ENCODE results near the gene RAD51B. TPM values are rescaled to one million over a fixed set of nuclear protein-coding genes. Genes with fewer than 3 reads are reported as not detected.

Gene RAD51B
- total and polyA plus RNA-seq, 9 of the 15 experiments (the other 6 are each of a cell fraction or from before 2014, with no cell fraction given) = 8.5 to 17.3 (median 11.3) TPM

GRCh38 chr14:68178282-68178681 lies 358.7 kb downstream of the RAD51B start:
- no TSS peak for BruUV-seq (replicated peaks)
- Histone ChIP-seq H3K27ac (ENCODE audit: extremely low read depth, low read depth, low read length) (no peak overlapping the region), H2AFZ (ENCODE audit: low read depth, low read length) (no peak overlapping the region), H3K9me3 (replicated peaks; ENCODE audit: control insufficient read depth, insufficient read depth, low read depth, low read length) (no peaks in the 10 kb centered on the region), H3K4me2 (ENCODE audit: insufficient read depth, low read length) (no peak overlapping the region), H3K9me1 (ENCODE audit: control insufficient read depth, insufficient read depth, low read length) (no peaks in the 10 kb centered on the region), H3K4me3 (no peak overlapping the region), H3K36me3 (ENCODE audit: control insufficient read depth, insufficient read depth, low read length) (no peaks in the 10 kb centered on the region), H3K27me3 (ENCODE audit: control insufficient read depth in 2 of 2, insufficient read depth in 2 of 2, low read length in 2 of 2) (no peaks in the 10 kb centered on the region), H3K9ac (ENCODE audit: insufficient read depth in 1 of 2, low read depth in 2 of 2, low read length in 2 of 2) (no peak overlapping the region), H4K20me1 (replicated peaks; ENCODE audit: control insufficient read depth, insufficient read depth, low read length) (no peaks in the 10 kb centered on the region), H3K79me2 (ENCODE audit: control insufficient read depth, insufficient read depth, low read length) (no peaks in the 10 kb centered on the region), H3K4me1 (replicated peaks in 1 of 2; ENCODE audit: control insufficient read depth in 2 of 2, insufficient read depth in 2 of 2, low read length in 2 of 2) (no peaks in the 10 kb centered on the region)
- ChIA-PET CTCF (ENCODE audit: low intra/inter-chr PET ratio) (no interaction called here), POLR2A (no interaction called here)
- in situ Hi-C loops (cut with MboI) = no loop called here
- DNase-seq (ENCODE audit: extremely low read depth in 1 of 4, low spot score in 3 of 4) = no peak
- 69% methylated on average over 2 of the region's 2 CpGs for WGBS (ENCODE audit: insufficient coverage, low coverage, missing lambda C conversion rate)
- no peak for TF ChIP-seq ZNF551 (CRISPR knock-in tag; IDR thresholded peaks at IDR 0.05)
- no peak for TF ChIP-seq SIRT6 (IDR thresholded peaks at IDR 0.05; ENCODE audit: low read depth, low read length)
- TF ChIP-seq PBX2 (CRISPR knock-in tag; IDR thresholded peaks at IDR 0.05; ENCODE audit: low read depth) = no peak
- no peak for TF ChIP-seq PBX2 (tag; conservative IDR thresholded peaks at IDR 0.05; ENCODE audit: low read depth)
- TF ChIP-seq KLF16 (IDR thresholded peaks at IDR 0.05) = no peak
- TF ChIP-seq ZEB2 (IDR thresholded peaks at IDR 0.05) = no peak
- TF ChIP-seq TBP (optimal IDR thresholded peaks at IDR 0.05; ENCODE audit: low read depth, low read length) = no peak
- TF ChIP-seq HNRNPH1 (optimal IDR thresholded peaks at IDR 0.05; ENCODE audit: low read depth, low read length) = no peak
- no peak for TF ChIP-seq PCBP2 (IDR thresholded peaks at IDR 0.05; ENCODE audit: low read depth, low read length, poor library complexity, severe bottlenecking)
- FAIRE-seq = no peak
- intact Hi-C loops (cut with micrococcal nuclease) = no loop called here
- no peak for ATAC-seq

All from K562 (cell line).